ENCODE data around the gene MYB. TPM values are rescaled to one million over a fixed set of nuclear protein-coding genes. Genes with fewer than 3 reads are reported as not detected.

MYB gene
- total and polyA plus RNA-seq, 2 experiments from 2014 or later = 0.10 to 1.2 TPM

DNA sequence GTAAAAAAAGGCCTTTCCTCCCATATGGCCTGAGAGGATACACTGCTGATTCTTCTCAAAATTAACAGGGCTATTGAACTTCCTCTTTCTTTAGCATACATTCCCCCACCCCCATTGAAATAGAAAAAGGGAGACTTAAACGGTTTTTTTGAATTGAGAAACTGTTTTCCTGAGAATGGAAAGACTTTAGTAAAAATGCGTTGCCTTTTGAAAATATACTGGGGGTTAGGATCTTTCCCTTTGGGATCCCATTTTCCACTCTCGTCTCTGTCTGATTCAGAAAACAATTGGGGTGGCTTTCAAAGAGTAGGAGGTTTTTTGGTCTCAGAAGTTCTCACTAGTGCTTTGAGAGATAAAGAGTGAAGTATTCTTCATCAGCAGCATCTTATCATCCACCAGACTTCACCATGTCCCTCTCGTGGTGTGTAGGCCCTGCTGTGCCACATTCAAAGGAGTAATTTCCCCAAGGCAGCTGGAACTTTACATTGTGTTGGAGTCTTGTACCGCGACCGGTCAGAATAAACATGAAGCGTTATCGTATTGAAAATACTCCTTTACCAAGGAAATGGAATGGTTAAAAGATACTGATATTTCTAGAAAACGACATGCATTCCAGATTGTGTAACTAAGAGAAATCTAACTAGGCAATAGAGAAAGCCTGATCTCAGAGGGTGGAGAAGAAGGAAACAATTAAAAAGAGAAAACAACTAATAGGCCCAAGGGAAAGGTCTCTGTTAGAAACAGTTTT lies 10.6 kb downstream of the MYB start:
- DNase-seq = no peak
- H3K4me1 ChIP-seq (ENCODE audit: insufficient read depth) = no peaks in the 10 kb centered on the region
- no peaks in the 10 kb centered on the region for H3K79me2 ChIP-seq (ENCODE audit: insufficient read depth)
- no peaks in the 10 kb centered on the region for H3K36me3 ChIP-seq (ENCODE audit: low read depth)
- WGBS, 2 experiments (ENCODE audit: low coverage in 1 of 2, low lambda C conversion rate in 2 of 2, missing lambda C conversion rate in 2 of 2) = 87 to 88% methylated on average over 10 of the region's 10 CpGs
- no peak overlapping the region for H3K4me2 ChIP-seq (ENCODE audit: unreplicated experiment)
- in situ Hi-C loops (cut with MboI) = no loop called here
- no peak overlapping the region for H2AFZ ChIP-seq
- H3K9me2 ChIP-seq (ENCODE audit: insufficient read depth) = no peaks in the 10 kb centered on the region
- no peaks in the 10 kb centered on the region for H4K20me1 ChIP-seq (ENCODE audit: insufficient read depth)
- H3F3A ChIP-seq (ENCODE audit: insufficient read depth) = no peaks in the 10 kb centered on the region
- no peaks in the 10 kb centered on the region for H3K27me3 ChIP-seq (replicated peaks; ENCODE audit: insufficient read depth)
- TF ChIP-seq EZH2phosphoT487 (IDR thresholded peaks at IDR 0.05; ENCODE audit: insufficient read depth, low read depth) (no peak), EZH2 (IDR thresholded peaks at IDR 0.05; ENCODE audit: insufficient read depth, poor library complexity, severe bottlenecking) (no peak)
- H3K9ac ChIP-seq = no peak overlapping the region
- H3K27ac ChIP-seq = no peak overlapping the region
- H3K9me3 ChIP-seq (ENCODE audit: low read depth) = no peaks in the 10 kb centered on the region
- no peak overlapping the region for H3K4me3 ChIP-seq

DNA sequence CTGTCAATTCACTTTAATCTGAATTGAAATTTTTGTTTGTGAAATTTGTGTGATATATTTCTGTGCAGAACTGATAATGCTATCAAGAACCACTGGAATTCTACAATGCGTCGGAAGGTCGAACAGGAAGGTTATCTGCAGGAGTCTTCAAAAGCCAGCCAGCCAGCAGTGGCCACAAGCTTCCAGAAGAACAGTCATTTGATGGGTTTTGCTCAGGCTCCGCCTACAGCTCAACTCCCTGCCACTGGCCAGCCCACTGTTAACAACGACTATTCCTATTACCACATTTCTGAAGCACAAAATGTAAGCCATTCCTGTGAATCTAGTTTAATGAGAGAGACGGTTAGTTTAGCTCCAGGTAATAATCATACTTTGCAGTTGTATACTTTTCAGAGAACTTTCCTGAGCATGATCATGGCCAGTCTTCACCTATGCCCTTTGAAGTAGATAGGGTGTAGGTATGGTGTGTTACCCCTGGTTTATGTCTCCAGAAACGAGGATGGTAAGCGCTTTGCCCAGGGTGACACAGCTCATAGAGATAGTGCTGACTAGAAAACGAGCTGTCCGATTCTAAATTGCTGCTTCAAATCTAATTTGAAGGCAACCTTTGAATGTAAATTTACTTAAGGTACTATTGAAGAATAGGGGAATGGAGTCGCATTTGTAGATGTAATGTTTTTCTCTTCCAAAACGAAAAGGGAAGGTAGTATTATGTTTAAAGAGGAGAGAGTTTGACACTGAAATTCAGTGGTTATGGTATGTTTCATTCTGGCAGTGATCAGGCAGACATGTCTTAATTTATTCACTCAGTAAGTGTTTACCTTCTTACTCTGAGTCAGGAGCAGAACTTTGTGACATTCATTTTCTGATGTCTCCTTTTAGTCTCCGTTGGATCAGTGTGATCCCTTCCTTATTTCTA lies 11.4 kb downstream of the MYB start:
- no peak overlapping the region for H3K9ac ChIP-seq
- no peak overlapping the region for H3K27ac ChIP-seq
- H3K36me3 ChIP-seq (ENCODE audit: low read depth) = no peaks in the 10 kb centered on the region
- H3K4me2 ChIP-seq (ENCODE audit: unreplicated experiment) = no peak overlapping the region
- H3K4me3 ChIP-seq = no peak overlapping the region
- H3K9me2 ChIP-seq (ENCODE audit: insufficient read depth) = no peaks in the 10 kb centered on the region
- no peaks in the 10 kb centered on the region for H3K27me3 ChIP-seq (replicated peaks; ENCODE audit: insufficient read depth)
- no peak overlapping the region for H2AFZ ChIP-seq
- H4K20me1 ChIP-seq (ENCODE audit: insufficient read depth) = no peaks in the 10 kb centered on the region
- TF ChIP-seq EZH2 (IDR thresholded peaks at IDR 0.05; ENCODE audit: insufficient read depth, poor library complexity, severe bottlenecking) (no peak), EZH2phosphoT487 (IDR thresholded peaks at IDR 0.05; ENCODE audit: insufficient read depth, low read depth) (no peak)
- in situ Hi-C loops (cut with MboI) = no loop called here
- H3K4me1 ChIP-seq (ENCODE audit: insufficient read depth) = no peaks in the 10 kb centered on the region
- H3K9me3 ChIP-seq (ENCODE audit: low read depth) = no peaks in the 10 kb centered on the region
- H3K79me2 ChIP-seq (ENCODE audit: insufficient read depth) = no peaks in the 10 kb centered on the region
- WGBS, 2 experiments (ENCODE audit: low coverage in 1 of 2, low lambda C conversion rate in 2 of 2, missing lambda C conversion rate in 2 of 2) = 83% methylated on average over 13 of the region's 13 CpGs
- no peak for DNase-seq
- H3F3A ChIP-seq (ENCODE audit: insufficient read depth) = no peaks in the 10 kb centered on the region

DNA sequence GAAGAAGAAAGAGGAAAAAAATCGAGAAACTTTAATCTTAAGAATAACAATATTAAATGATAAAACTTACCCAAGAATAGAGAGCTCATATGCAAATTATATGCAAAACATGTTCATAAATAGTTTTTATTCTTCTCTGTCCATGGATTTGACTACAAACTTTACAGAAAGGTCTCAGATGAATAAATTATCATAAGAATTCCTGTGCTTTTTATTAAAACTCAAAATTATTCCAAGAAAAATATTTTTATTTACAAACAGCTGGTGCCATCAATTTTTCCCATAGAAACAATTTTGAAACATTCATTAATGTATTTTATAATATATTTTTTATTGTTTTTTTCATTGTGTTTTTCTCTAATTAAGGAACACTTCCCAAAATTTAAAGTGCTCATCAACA lies 12.1 kb downstream of the MYB start:
- Histone ChIP-seq H3K79me2 (ENCODE audit: insufficient read depth) (no peaks in the 10 kb centered on the region), H4K20me1 (ENCODE audit: insufficient read depth) (no peaks in the 10 kb centered on the region), H3K9me3 (ENCODE audit: low read depth) (no peaks in the 10 kb centered on the region), H3K4me3 (no peak overlapping the region), H3K9ac (no peak overlapping the region), H3K4me2 (ENCODE audit: unreplicated experiment) (no peak overlapping the region), H3K4me1 (ENCODE audit: insufficient read depth) (no peaks in the 10 kb centered on the region), H3K27ac (no peak overlapping the region), H3K36me3 (ENCODE audit: low read depth) (no peaks in the 10 kb centered on the region), H3K27me3 (replicated peaks; ENCODE audit: insufficient read depth) (no peaks in the 10 kb centered on the region), H3K9me2 (ENCODE audit: insufficient read depth) (no peaks in the 10 kb centered on the region), H2AFZ (no peak overlapping the region), H3F3A (ENCODE audit: insufficient read depth) (no peaks in the 10 kb centered on the region)
- 32 to 46% methylated on average over 1 of the region's 1 CpG for WGBS, 2 experiments (ENCODE audit: low coverage in 1 of 2, low lambda C conversion rate in 2 of 2, missing lambda C conversion rate in 2 of 2)
- TF ChIP-seq EZH2phosphoT487 (IDR thresholded peaks at IDR 0.05; ENCODE audit: insufficient read depth, low read depth) (no peak), EZH2 (IDR thresholded peaks at IDR 0.05; ENCODE audit: insufficient read depth, poor library complexity, severe bottlenecking) (no peak)
- in situ Hi-C loops (cut with MboI) = no loop called here
- DNase-seq = no peak

DNA sequence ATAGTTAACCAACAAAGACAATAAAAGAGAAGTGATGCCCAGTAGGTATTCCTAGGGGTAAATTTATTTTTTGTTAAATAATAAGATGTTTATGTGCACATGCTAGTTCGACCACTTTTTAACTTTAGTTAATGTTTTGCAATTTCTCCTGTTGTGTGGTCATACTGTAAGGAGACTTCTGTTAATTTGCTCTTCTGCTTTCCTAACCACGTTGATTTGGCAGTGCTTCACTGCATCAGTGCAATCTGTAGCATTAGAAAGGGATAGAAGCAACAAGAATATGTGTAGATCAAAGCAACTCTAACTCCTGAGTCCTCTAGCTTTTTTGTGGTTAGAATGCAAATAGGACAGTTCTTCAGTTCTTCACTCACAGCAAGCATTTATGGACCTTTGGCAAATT lies 13.9 kb downstream of the MYB start:
- Histone ChIP-seq H3K36me3 (ENCODE audit: low read depth) (no peaks in the 10 kb centered on the region), H3K9ac (no peak overlapping the region), H4K20me1 (ENCODE audit: insufficient read depth) (no peaks in the 10 kb centered on the region), H3F3A (ENCODE audit: insufficient read depth) (no peaks in the 10 kb centered on the region), H2AFZ (no peak overlapping the region), H3K9me3 (ENCODE audit: low read depth) (no peaks in the 10 kb centered on the region), H3K27ac (no peak overlapping the region), H3K4me2 (ENCODE audit: unreplicated experiment) (no peak overlapping the region), H3K27me3 (replicated peaks; ENCODE audit: insufficient read depth) (no peaks in the 10 kb centered on the region), H3K79me2 (ENCODE audit: insufficient read depth) (no peaks in the 10 kb centered on the region), H3K4me3 (no peak overlapping the region), H3K9me2 (ENCODE audit: insufficient read depth) (no peaks in the 10 kb centered on the region), H3K4me1 (ENCODE audit: insufficient read depth) (no peaks in the 10 kb centered on the region)
- in situ Hi-C loops (cut with MboI) = no loop called here
- no peak for DNase-seq
- 57 to 61% methylated on average over 2 of the region's 2 CpGs for WGBS, 2 experiments (ENCODE audit: low coverage in 1 of 2, low lambda C conversion rate in 2 of 2, missing lambda C conversion rate in 2 of 2)
- TF ChIP-seq EZH2 (IDR thresholded peaks at IDR 0.05; ENCODE audit: insufficient read depth, poor library complexity, severe bottlenecking) (no peak), EZH2phosphoT487 (IDR thresholded peaks at IDR 0.05; ENCODE audit: insufficient read depth, low read depth) (no peak)

Data from GM23248 (cell line).